Right lobe of liver (tissue), 4 donors: ENCODE measurements around the gene MAGEB10.

Experiments used
- CTCF ChIP-seq, 4 donors: fragments of 200-600 bp in 3 of 4; fragments of 450-650 bp in 1 of 4; IDR thresholded peaks; one replicate each; pipeline versions ENCODE4 v1.5.1 to v1.8.0; 2016 to 2022; ENCODE audit warnings: antibody characterized with exemption in 4 of 4, mild to moderate bottlenecking in 2 of 4
- POLR2A ChIP-seq: fragments of 450-650 bp; IDR thresholded peaks from one replicate; pipeline ENCODE4 v1.6.1; 2017; ENCODE audit warnings: antibody characterized with exemption, mild to moderate bottlenecking
- donor health status: DM: no; HTN: no; CAD: no.
- donor health status: DM: no; HTN: no; CAD: no.
- donor health status: DM: no; HTN: yes; CAD: no.

DNA sequence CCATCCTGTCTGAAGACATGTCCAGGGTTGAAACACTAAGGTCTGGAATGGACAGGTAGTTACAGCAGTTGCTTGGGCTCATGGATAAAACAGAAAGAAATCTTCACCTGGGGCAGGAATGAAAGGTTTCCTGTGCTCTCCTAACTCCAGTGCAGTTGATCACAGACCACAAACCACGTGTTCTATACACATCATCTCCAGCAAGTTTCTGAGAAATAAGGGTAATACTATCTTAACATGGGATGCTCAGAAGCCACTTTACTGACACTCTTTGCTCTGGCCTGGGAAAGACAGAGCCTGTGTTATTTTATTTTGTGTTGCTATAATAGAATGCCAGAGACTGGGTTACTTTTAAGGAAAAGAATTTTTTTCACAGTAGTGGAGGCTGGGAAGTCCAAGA is 16.0 kb downstream of the MAGEB10 start:
- no peak for TF ChIP-seq CTCF (IDR thresholded peaks at IDR 0.05)
- TF ChIP-seq POLR2A = no peak
